Nephron progenitor cell (in vitro differentiated cells): ENCODE results near the gene ST3GAL4.

Experiments
- DNase-seq: peaks from one replicate; pipeline ENCODE4 v3.0.0; 2021
- H3K27ac Mint-ChIP-seq: 2 replicates; pipeline ENCODE4 v1.8.0; 2021; ENCODE audit warnings: mild to moderate bottlenecking, moderate library complexity, mixed read lengths
- H3K27me3 Mint-ChIP-seq: 2 replicates; pipeline ENCODE4 v1.8.0; 2021; ENCODE audit warnings: mild to moderate bottlenecking, low read depth, mixed read lengths; ENCODE audit not compliant: poor library complexity
- H3K36me3 Mint-ChIP-seq: 2 replicates; pipeline ENCODE4 v1.8.0; 2021; ENCODE audit warnings: low read depth, mixed read lengths
- H3K4me1 Mint-ChIP-seq: 2 replicates; pipeline ENCODE4 v1.8.0; 2021; ENCODE audit warnings: mixed read lengths
- H3K4me3 Mint-ChIP-seq: 2 replicates; pipeline ENCODE4 v1.8.0; 2021; ENCODE audit warnings: mild to moderate bottlenecking, moderate library complexity, mixed read lengths
- H3K9me3 Mint-ChIP-seq: 2 replicates; pipeline ENCODE4 v1.8.0; 2021; ENCODE audit warnings: mild to moderate bottlenecking, moderate library complexity, mixed read lengths
- CTCF ChIP-seq: fragments of 200-600 bp; sonication (generic); IDR thresholded peaks from 2 replicates; pipeline ENCODE4 v1.5.0; 2021; ENCODE audit warnings: antibody characterized with exemption

ST3GAL4 gene

GRCh38 chr11:126340960-126341606 is 14.4 kb upstream of the ST3GAL4 start:
- Mint-ChIP-seq H3K27me3 (peaks cover under 1% of the 10 kb centered on the region), H3K36me3 (peaks cover 42% of the 10 kb centered on the region), H3K9me3 (no peaks in the 10 kb centered on the region), H3K27ac (peak overlapping the region; percentile 99), H3K4me3 (peak overlapping the region; percentile 66), H3K4me1 (peaks cover 96% of the 10 kb centered on the region)
- no peak for TF ChIP-seq CTCF
- no peak for DNase-seq

- Mint-ChIP-seq H3K4me3 (peak overlapping the region; percentile 66), H3K27ac (peak overlapping the region; percentile 99), H3K36me3 (peaks cover 41% of the 10 kb centered on the region), H3K9me3 (no peaks in the 10 kb centered on the region), H3K27me3 (no peaks in the 10 kb centered on the region), H3K4me1 (peaks cover 96% of the 10 kb centered on the region)
- DNase-seq, result no peak
- no peak for TF ChIP-seq CTCF
These were observed 13.7 kb upstream of the ST3GAL4 start for GRCh38 chr11:126341760-126342161.

DNA sequence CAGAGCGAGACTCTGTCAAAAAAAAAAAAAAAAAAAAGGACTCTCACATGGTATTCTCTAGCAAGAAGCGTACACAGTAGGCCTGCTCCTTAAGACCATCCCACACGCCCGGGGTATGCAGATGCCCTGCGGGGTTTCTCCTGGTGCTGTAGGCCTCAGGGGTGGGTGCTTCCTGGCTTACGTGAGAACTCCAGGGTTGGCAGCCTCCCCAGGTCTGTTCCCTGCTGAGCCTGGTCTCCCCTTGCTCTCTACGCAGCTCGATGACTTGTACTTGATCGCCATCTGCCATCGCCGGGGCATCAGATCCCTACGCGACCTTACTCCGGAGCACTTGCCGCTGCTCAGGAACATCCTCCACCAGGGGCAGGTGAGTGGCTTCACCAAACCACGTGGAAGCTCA is 12.4 kb upstream of the ST3GAL4 start:
- no peak overlapping the region for H3K27ac Mint-ChIP-seq
- no peak for DNase-seq
- no peaks in the 10 kb centered on the region for H3K27me3 Mint-ChIP-seq
- H3K36me3 Mint-ChIP-seq, result peaks cover 41% of the 10 kb centered on the region
- no peaks in the 10 kb centered on the region for H3K9me3 Mint-ChIP-seq
- TF ChIP-seq CTCF, result no peak
- no peak overlapping the region for H3K4me3 Mint-ChIP-seq
- peaks cover 92% of the 10 kb centered on the region for H3K4me1 Mint-ChIP-seq

DNA sequence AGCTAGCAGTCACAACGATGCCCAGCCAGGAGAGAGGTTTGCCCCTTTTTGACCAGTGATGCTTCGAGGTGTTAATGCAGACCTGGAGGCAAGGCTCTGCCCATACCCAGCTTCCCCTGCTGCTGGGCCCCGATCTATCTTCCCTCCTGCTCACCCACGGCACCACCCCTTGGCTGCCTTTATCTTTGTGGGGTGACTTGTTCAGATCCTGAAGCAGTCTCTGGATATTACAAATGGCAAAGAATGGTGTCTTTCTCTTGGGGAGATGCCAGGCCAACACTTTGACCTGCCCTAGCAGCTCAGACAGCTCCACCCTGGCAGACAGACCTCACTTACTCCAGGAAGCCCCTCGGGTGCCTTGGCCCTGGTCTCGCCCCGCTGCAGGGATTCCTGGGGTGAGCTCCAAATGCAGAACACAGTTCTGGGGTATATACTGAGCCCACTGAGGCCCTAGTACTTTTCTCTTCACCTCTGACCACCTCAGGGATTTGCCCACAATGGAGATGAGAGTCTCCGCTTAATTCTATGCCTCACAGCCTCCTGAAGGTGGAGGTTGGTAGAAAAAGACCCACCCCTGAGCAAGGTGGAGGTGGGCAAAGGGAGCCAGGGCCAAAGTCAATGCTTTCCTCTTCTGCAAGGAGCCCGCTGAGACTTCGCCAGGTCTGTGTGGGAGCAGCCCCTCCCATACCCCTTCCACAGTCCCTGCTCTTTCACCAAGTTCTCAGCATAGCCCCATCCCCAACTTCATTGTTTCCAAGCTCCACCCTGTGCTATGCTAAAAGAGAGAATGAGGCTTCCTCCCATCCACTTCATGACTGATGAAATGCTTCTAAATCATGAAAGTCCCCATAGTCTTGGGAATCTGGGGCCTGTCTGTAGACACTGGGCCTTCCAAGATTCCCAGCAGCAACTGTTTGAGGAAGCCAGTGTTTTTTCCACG is 11.1 kb upstream of the ST3GAL4 start:
- Mint-ChIP-seq H3K4me1 (peaks cover 92% of the 10 kb centered on the region), H3K27me3 (no peaks in the 10 kb centered on the region), H3K4me3 (no peak overlapping the region), H3K9me3 (no peaks in the 10 kb centered on the region), H3K27ac (peak overlapping the region; percentile 75), H3K36me3 (peaks cover 46% of the 10 kb centered on the region)
- no peak for TF ChIP-seq CTCF
- no peak for DNase-seq

GRCh38 chr11:126345283-126345682 is 10.2 kb upstream of the ST3GAL4 start:
- H3K4me3 Mint-ChIP-seq, result no peak overlapping the region
- no peaks in the 10 kb centered on the region for H3K27me3 Mint-ChIP-seq
- peak overlapping the region; percentile 83 for H3K27ac Mint-ChIP-seq
- H3K4me1 Mint-ChIP-seq, result peaks cover 84% of the 10 kb centered on the region
- no peak for DNase-seq
- H3K36me3 Mint-ChIP-seq, result peaks cover 47% of the 10 kb centered on the region
- no peaks in the 10 kb centered on the region for H3K9me3 Mint-ChIP-seq
- no peak for TF ChIP-seq CTCF
